HS-5 (cell line): ENCODE data around the gene PRKG1.

ENCODE experiments used
- DNase-seq: peaks from one replicate; pipeline ENCODE4 v3.0.0-alpha.2; 2012; ENCODE audit warnings: low read depth

PRKG1 gene

GRCh38 chr10:51932530-51932929, 858.2 kb downstream of the PRKG1 start:
- DNase-seq: no peak

DNA sequence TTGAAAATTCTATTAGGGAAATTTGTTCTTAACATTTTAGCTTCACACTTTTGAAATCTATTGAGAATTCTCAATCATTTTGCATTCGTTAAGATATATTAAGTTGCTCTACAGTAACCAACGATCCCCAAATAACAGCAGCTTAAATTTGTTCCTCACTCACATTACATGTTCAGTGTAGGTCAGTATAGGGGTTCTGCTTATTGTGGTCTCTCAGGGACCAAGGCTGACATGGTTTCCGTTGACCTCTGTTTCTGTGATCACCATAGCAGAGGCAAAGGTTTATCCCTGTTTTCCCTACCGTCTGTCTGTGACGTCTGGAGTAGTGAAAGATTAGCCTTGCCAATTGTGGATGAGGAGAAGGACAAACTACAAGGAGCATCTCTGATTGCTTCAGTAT, 860.1 kb downstream of the PRKG1 start:
- no peak for DNase-seq

- DNase-seq: no peak
These were observed 861.1 kb downstream of the PRKG1 start for GRCh38 chr10:51935341-51935740.

DNA sequence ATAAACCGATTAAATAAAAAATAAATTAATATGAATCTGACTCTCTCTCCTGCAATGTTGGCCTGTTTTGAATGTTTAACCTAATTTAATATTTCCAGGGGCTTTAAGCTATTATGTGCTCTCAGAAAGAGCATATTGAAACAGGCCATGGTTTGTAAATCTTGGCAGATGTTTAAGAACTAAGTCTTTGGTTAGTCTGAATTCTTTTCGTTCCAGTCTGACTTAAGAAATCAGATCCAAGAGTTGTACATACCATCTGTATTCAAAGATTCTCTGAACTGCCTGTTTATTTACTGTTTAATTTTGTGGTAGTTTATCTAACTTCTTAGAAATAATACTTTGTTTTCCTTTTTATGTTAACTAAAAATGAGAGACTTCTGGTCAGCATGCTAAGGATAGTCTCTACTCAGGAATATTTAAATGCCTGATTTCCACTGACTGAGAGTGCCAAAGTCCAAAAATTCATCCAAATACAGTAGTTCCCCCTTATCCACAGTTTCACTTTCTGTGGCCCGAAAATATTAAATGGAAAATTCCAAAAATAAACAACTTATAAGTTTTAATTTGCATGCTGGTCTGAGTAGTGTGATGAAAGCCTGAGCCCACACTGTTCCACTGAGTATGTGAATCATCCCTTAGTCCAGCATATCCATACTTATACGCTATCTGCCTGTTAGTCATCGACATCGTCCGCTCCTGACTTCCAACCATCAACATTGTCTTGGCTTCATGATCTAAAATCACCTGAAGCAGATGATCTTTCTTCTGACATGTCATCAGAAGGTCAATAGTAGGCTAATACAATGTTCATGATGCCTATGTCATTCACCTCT, 863.2 kb downstream of the PRKG1 start:
- no peak for DNase-seq

- DNase-seq: no peak
These were observed 876.2 kb downstream of the PRKG1 start for GRCh38 chr10:51950371-51950995.

DNA sequence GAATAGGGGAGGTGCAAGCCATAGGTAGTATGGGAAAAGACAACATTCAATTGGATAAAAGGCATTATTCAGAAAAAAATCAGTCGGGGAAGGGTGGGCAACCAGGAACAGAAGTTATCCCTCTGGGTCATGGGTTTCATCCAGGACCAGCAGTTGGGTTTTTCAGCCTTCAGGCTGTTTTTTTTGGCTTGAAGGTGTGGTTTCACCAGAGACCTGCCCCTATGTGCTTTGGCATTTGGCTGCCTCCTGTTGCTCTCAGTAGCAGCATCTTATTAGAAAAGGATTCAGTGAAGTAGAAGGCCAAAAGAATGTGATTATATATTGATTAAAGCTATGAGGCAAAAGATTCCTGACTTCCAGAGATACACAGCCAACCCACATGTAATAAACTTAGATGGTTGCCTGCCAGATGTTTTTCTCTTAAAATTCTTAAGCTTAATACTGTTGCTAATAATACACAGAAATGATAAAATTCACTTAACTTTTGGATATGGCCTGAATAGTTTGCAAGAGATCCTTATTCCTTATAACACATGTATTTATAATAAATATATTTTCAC, 876.8 kb downstream of the PRKG1 start:
- DNase-seq: no peak

- no peak for DNase-seq
These were observed 877.3 kb downstream of the PRKG1 start for GRCh38 chr10:51951601-51952000.

- DNase-seq: no peak
These were observed 877.8 kb downstream of the PRKG1 start for GRCh38 chr10:51952056-51952455.

GRCh38 chr10:51955696-51956095, 881.4 kb downstream of the PRKG1 start:
- DNase-seq: no peak

- DNase-seq: no peak
These were observed 882.5 kb downstream of the PRKG1 start for GRCh38 chr10:51956822-51957221.

GRCh38 chr10:51960494-51960895, 886.2 kb downstream of the PRKG1 start:
- DNase-seq: peak; percentile 22

DNA sequence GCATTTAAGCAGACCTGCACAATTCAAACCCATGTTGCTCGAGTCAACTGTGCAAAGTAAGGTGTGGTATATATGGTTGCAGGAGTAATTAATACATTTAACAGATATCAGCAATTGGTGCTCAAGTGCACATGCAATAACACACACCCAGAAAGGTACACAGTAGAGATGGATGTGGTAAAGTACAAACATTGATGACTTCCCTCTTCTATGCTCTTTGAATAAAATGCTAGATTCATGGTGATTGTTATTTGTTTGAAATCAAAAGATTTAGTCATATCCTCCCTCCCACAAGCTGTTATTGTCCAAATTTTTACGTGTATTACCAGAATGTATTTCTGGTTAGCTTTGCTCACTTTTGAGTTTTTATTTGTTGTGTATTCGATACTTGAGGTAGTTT, 887.1 kb downstream of the PRKG1 start:
- no peak for DNase-seq

DNA sequence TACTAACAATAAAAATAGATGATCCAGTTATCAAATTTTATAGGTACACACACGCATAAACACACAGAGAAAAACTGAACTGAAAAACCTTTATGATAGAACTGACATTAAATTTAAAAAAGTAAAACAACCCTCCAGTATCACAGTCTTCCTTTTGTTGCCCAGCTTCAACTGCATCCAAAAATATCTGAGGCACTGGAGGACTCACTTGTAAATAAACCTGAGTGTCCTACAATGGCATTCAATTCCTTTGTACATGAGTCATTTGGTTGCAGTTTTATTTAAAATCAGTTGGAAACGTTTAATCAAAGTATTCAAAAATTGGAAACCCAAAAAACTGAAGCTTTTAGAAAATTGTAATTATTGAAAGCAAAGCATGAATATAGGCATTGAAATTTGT, 890.3 kb downstream of the PRKG1 start:
- DNase-seq: no peak

- DNase-seq: no peak
These were observed 891.2 kb downstream of the PRKG1 start for GRCh38 chr10:51965451-51965850.

GRCh38 chr10:51972733-51973346, 898.6 kb downstream of the PRKG1 start:
- no peak for DNase-seq

- no peak for DNase-seq
These were observed 906.5 kb downstream of the PRKG1 start for GRCh38 chr10:51980752-51981151.

DNA sequence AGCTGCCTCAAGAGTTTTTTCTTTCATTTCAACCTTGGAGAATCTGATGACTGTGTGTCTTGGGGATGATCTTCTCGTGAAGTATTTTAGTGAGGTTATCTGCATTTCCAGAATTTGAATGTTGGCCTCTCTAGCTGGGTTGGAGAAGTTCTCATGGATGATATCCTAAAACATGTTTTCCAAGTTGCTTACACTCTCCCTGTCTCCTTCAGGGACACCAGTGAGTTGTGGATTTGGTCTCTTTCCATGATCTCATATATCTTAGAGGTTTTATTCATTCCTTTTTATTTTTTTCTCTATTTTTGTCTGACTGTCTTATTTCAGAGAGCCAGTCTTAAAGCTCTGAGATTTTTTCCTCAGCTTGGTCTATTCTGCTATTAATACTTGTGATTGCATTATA, 907.4 kb downstream of the PRKG1 start:
- DNase-seq: no peak

DNA sequence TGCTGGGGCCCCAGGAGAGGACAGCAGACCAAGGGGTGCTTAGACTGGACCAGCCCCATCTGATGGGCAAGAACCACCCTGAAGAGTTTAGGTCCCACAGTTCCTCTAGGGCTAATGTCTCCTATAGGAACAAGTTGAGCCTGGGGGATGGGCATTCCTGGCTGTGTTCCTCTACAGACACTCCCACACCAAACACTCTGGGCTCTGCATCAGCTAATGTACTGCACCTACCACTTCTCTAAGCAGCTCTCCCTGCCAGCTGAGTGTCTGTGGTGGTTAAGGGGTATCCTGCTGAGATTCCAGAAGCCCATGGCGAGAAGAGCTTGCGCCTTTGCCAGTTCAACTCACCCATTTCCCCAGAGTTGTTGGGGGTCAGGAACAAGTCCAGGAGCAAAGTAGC, 909.2 kb downstream of the PRKG1 start:
- no peak for DNase-seq

DNA sequence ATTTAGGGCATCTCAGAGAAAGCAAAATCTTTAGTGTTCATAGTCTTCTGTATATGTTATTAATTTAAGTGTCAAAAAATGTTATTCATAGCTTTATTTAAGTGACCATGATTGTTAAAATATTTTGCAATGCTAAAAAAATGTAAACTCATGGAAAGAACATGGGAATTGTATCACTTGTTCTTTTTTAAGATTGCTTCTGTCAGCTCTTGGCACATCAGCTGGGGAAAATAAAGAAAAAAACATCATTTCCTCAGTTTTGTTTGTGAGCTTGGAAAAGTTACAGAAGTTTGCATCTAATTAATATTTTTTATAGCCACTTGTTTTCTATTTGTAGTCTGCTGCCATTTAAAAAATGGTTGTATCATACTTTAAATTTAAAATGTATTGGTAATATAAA, 911.0 kb downstream of the PRKG1 start:
- no peak for DNase-seq

DNA sequence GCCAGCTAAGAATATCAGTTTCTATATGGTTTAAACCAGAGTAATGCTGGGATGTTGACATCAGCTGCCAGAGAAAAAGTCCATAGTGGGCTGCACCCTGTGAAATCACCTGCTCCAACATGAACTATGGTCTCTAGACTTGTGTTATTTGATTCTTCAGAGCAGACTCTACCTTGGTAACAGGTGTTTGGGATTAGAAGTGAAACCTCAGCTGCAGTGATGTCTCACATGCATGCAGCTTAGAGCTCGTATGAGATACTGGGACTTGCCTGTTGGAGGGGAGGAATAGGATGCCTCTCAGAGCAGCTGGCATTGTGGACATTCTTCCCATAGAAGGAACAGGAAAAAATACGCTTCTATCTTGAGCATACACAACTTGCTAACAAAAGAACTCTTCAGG, 912.2 kb downstream of the PRKG1 start:
- DNase-seq: no peak

GRCh38 chr10:51993475-51993874, 919.2 kb downstream of the PRKG1 start:
- no peak for DNase-seq

DNA sequence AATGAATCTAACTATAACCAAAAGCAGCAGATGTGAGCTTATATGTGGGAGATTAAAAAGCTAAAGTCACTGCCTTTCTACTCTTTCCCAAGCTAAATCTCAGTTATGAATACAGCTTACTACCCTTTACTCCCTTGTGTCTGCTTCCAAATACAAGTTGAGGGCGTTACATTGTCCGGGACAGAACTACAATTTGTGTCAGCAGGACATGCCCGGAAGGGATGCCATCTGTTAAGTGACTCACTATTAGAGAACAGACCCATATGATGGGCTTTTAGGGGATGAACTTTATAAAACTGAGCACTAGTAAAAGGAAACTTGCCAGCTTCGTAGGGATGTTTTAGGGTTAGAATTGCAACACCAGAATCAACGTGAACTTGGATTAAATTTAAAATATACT, 924.8 kb downstream of the PRKG1 start:
- DNase-seq: no peak

DNA sequence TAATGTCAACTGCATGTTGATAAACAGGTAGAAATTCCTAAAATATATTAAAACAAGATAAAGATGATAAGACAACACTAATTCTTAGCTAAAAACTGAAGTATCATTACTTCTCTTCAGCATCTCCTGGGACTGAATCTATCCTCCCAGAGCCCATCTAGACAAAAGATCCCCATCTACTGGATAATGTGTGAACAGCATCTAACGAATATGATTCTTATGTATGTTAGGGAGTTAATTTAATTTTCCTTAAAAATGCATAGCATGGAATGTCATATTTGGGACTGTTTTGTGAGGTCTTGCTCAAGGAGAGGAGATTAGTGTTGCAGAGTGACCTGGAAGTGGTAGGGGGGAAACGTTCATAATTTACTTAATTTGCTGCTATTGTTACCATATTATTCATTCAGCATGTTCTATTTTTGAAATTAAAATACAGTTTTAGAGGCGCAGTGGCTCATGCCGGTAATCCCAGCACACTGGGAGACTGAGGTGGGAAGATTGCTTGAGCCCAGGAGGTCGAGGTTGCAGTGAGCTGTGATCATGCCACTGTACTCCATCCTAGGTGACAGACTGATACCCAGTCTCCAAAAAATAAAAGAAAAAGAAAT, 930.2 kb downstream of the PRKG1 start:
- peak; percentile 14 for DNase-seq
